ENCODE results near the gene C15orf40. TPM values are rescaled to one million over a fixed set of nuclear protein-coding genes. Genes with fewer than 3 reads are reported as not detected.

Gene C15orf40
- polyA plus RNA-seq, 2 of the 4 experiments (the other 2 are of a cell fraction): 48.0 to 55.0 TPM

- TF ChIP-seq RAD21 (conservative IDR thresholded peaks at IDR 0.05 in 1 of 2, IDR thresholded peaks at IDR 0.05 in 1 of 2): no peak
Measured at GRCh38 chr15:83018436-83018835, 7.0 kb upstream of the C15orf40 start (continued).

GRCh38 chr15:83016906-83017305, 5.5 kb upstream of the C15orf40 start:
- TF ChIP-seq CTCF (IDR thresholded peaks at IDR 0.05): no peak
- TF ChIP-seq EP300 (IDR thresholded peaks at IDR 0.05): no peak
- TF ChIP-seq CBX2 (IDR thresholded peaks at IDR 0.05; ENCODE audit: borderline replicate concordance, low read depth): no peak
- no peak for TF ChIP-seq PHF8 (IDR thresholded peaks at IDR 0.05; ENCODE audit: borderline replicate concordance, low read depth)
- no peak for TF ChIP-seq PBX3 (IDR thresholded peaks at IDR 0.05)
- TF ChIP-seq HES2 (IDR thresholded peaks at IDR 0.05): no peak
- no peak for TF ChIP-seq KDM1A (IDR thresholded peaks at IDR 0.05; ENCODE audit: low read depth)
- TF ChIP-seq HOXB13 (CRISPR knock-in tag; IDR thresholded peaks at IDR 0.05; ENCODE audit: low read depth): no peak
- no peak for TF ChIP-seq NFE2L2 (conservative IDR thresholded peaks at IDR 0.05; ENCODE audit: low read length)
- no peak for TF ChIP-seq HOXA7 (CRISPR knock-in tag; IDR thresholded peaks at IDR 0.05)
- no peak for TF ChIP-seq RAD21 (conservative IDR thresholded peaks at IDR 0.05 in 1 of 2, IDR thresholded peaks at IDR 0.05 in 1 of 2)
- TF ChIP-seq RCOR1 (IDR thresholded peaks at IDR 0.05; ENCODE audit: low read depth, low read length): no peak
- no peak for TF ChIP-seq HOXB5 (CRISPR knock-in tag; IDR thresholded peaks at IDR 0.05)
- TF ChIP-seq MAX (IDR thresholded peaks at IDR 0.05): no peak
- no peak for TF ChIP-seq JUNB (IDR thresholded peaks at IDR 0.05)
- TF ChIP-seq ATOH8 (CRISPR knock-in tag; IDR thresholded peaks at IDR 0.05; ENCODE audit: low read depth): no peak
- no peak for TF ChIP-seq FOSB (CRISPR knock-in tag; IDR thresholded peaks at IDR 0.05)
- no peak for TF ChIP-seq E2F6 (IDR thresholded peaks at IDR 0.05; ENCODE audit: borderline replicate concordance, low read depth)
- no peak for TF ChIP-seq HMGXB4 (CRISPR knock-in tag; IDR thresholded peaks at IDR 0.05; ENCODE audit: borderline replicate concordance)
- H3K4me2 ChIP-seq: no peak overlapping the region
- DNase-seq (ENCODE audit: low read depth in 1 of 2, low spot score in 1 of 2): no peak
- H3K4me1 ChIP-seq: peaks cover 6% of the 10 kb centered on the region
- H3K4me3 ChIP-seq: no peak overlapping the region
- whole genome bisulfite sequencing (ENCODE audit: missing lambda C conversion rate): 90% methylated on average over 5 of the region's 5 CpGs
- no peaks in the 10 kb centered on the region for H3K9me3 ChIP-seq
- ChIA-PET POLR2A (interaction anchor here (0.7 kb wide), 1 partner anchor 14 kb away, joined by 3 read pairs; no protein-coding TSS in a partner anchor), CTCF (interaction anchor here (2.1 kb wide), 1 partner anchor 17 kb away, joined by 5 read pairs; no protein-coding TSS in a partner anchor)
- FAIRE-seq: no peak
- no peak overlapping the region for H3K27ac ChIP-seq
- no peak for ATAC-seq

Measured in A549 (cell line).